GM18861 (cell line): ENCODE data around the gene INPP5E.

Experiments used
- ATAC-seq: cut with Tn5 transposase; IDR thresholded peaks from one replicate; pipeline ENCODE4 v1.9.1; 2021; ENCODE audit not compliant: unreplicated experiment

INPP5E gene

DNA sequence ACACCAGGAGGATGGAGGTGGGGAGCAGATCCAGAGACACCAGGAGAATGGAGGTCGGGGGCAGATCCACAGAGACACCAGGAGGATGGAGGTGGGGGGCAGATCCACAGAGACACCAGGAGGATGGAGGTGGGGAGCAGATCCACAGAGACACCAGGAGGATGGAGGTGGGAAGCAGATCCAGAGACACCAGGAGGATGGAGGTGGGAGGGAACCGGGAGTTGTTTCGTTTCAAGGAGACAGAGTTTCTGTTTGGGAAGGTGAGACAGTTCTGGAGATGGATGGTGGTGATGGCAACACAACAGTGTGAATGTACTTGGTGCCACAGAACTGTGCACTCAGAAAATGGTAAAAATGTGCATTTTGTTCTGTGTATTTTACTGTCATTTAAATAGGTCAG, 9.0 kb upstream of the INPP5E start:
- ATAC-seq, result no peak

DNA sequence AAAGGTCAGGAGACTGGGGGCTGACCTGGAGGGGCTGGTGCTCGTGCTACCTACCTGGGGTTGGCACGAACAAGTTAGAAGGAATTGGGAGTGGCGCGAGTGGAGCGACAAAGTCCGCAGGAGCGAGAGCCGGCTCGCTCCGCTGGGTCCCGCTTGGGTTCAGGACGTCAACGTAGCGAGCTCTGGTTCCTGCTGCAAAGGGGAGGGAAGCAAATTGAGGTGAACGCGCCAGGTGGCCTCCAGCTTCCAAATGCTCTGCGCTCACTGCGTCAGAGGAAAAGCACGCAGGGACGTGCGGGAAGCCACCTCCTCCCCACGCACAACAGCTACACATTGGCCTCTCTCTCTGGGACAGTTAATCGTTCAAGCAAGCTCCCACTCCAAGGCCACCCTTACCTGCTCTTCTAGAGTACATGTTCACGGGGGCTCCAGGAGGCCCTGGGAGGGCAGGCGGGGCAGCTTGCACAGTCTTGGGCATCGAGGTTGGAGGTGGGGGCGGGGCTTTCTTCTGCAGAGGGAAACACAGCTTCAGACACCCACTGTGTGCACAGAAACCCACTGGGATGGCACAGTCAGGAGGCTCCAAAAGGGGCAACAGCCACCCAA, 7.6 kb upstream of the INPP5E start:
- no peak for ATAC-seq

DNA sequence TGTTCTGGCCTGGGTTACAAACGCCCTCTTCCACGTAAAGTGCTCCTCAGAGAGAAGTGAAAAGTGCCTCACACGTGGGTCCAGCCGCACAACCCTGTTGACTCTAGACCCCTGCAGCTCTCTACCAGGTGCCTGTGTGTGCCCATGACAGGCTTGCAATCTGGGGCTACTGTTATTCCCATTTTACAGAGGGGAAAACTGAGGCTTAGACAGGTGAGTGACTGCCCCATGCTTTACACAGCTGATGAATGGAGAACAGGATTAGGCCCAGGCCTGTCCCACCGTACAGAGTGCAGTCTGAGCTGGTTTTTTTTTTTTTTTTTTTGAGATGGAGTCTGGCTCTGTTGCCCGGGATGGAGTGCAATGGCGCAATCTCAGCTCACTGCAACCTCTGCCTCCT, 6.2 kb upstream of the INPP5E start:
- ATAC-seq, result no peak

DNA sequence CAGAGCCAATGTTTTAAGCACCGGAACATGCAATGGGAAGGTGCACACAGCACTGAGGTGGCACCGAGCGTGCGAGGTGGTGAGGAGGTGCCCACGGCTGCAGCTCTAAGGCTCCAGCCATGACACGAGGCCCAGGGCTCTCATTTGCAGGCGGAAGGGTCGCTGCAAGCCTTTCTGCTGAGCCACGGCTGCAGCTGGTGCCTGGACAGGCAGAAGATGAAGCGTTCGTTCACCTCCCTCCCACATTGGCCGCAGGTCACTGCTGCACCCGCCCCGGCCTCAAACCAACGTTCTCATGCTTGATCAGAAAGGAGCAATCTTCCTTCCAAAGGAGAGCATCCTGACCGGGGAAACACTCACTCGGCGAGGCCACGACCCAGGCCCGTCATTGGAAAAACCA, 4.5 kb upstream of the INPP5E start:
- no peak for ATAC-seq

DNA sequence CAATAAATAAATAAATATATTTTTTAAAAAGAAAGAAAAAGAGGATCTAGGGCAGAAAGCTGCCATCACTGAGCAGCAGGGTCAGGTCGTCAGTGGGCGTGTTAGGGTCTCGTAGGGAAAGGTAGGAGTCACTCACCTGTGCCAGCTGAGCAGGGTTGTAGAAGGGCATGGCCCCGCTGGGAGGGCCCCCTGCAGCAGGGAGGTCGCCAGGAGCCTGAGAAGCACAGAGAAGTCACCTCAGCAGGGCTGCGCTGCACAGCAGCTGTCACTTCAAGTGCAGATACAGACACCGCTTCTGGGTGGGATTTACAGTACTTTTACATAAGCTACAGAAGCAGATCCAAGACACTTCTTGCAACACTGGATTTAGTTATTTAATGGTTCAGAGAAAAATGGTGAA, 4.0 kb upstream of the INPP5E start:
- ATAC-seq, result no peak

DNA sequence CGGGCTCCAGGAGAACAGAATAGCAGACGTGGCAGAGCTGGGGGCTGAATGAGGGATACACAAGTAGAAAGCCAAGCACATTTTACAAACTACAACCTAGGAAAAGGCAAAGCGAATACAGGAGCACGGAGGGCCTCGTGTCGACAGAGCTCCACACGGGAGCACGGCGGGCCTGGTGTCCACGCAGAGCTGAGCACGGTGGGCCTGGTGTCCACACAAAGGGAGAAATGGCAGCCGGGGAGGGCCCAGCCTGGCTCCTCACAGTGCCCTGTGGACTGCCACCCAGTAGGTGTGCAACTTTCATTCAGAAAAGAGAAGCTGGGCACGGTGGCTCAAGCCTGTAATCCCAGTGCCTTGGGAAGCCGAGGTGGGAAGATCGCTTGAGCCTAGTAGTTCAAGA, 3.4 kb upstream of the INPP5E start:
- ATAC-seq, result no peak

DNA sequence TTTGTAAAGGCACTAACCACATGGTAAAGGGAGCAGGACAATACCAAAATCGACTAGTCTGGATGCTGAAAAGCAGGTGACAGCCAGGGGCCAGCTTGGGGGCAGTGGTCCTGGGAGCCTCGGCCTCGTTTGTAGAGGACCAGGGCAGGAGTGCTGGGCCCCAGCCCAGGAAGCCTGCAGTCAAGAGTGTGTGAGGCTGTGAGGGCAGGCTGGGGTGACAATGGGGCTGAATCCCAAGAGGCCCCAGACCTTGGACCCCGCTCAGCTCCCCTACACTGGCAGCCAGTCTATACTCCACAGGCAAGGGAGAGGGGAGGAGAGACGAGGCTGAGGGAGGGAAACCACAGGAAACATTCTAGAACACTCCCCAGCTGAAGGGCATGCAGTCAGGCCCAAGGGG, 2.6 kb upstream of the INPP5E start:
- ATAC-seq, result no peak

DNA sequence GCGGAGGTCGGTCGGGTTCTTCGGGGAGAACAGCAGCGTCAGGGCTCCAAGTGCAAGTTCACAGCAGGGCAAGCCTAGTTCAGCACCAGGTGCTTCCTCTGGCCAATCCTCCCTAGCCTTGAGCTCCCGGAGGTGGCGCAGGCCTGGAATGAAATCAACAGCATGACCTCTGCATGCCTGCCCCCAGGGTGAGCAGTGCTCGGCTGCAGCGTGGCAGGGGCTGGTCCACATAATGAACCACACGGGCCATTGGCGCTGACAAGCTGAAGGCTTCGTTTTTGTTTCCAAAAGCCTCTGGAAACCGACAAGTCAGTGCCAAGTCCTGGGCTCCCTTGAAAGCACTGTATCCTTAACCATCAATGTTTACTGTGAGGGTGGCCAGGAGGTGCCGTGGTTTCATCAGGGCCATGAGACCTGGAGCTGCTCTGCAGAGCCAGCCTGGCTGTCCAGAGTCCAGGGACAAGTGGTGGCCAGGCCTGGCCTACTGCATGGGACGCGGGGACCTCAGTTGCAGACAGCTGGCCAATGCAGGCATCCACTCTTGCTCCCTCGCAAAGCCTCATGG, 2.1 kb upstream of the INPP5E start:
- no peak for ATAC-seq

DNA sequence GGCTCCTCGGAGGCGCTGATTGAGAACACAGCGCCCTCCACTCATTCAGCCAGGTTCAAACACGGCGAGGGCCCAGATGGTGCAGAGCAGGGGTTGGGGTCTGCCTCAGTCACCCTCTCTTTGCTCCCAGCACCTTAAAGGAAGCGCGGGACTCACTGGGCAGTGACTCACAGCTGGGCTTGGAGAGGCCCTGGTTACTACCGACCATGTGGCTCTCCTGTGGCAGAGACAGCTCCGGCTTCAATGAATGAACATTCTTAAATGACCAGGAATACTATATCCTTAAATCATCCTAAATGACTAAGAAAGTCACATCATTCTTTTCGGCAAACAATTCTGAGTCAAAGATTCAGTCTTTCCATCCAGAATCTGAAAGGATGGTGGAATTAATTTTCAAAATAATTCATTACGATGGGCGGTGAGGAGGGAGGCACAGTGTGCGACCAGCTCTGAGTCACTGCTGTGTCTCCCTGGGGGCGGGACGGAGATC, 1.6 kb upstream of the INPP5E start:
- ATAC-seq, result no peak

DNA sequence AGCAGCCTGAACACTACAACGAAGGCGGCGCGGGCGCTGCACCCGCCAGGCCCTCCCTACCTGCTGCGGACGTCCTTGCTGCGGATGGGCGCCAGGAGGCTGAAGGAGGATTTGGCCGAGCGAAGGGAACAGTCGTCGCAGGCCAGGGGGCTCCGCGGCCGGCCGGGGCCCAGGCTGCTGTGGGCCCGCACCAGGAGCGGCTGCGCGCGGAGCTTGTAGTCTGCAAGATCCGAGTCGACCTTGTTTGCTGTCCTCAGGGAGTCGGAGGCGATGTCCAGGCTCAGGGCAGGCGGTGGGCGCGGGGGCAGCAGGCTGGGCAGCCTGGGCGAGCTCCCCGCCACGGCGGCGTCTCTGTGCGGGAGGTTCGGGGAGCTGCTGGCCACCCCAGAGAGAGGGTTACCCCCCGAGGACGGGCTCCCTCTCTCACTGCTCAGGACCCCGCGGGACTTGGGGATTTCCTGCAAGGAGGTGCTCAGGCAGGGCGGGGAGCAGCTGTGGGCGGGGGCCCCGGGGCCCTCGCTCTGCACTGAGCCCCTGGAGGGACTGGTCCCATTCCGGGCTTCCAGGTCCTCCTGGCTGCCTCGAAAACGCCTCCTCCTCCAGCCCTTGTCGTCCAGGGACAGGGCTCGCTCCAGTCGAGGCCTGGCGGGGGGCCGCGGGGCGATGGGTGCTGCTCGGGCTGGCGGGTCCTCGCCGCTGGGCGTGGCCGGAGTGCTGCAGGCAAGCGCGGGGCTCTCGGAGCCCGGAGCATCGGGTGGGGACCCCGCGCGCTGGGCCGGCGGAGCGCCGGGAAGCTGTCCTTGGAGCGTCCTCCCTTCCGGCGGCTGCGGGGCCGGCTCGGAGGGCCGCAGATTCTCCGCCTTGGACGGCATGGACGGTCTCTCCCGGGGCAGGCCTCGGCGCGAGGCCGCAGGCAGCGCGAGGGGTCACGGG, 831 bp downstream of the INPP5E start:
- peak; percentile 27 for ATAC-seq

DNA sequence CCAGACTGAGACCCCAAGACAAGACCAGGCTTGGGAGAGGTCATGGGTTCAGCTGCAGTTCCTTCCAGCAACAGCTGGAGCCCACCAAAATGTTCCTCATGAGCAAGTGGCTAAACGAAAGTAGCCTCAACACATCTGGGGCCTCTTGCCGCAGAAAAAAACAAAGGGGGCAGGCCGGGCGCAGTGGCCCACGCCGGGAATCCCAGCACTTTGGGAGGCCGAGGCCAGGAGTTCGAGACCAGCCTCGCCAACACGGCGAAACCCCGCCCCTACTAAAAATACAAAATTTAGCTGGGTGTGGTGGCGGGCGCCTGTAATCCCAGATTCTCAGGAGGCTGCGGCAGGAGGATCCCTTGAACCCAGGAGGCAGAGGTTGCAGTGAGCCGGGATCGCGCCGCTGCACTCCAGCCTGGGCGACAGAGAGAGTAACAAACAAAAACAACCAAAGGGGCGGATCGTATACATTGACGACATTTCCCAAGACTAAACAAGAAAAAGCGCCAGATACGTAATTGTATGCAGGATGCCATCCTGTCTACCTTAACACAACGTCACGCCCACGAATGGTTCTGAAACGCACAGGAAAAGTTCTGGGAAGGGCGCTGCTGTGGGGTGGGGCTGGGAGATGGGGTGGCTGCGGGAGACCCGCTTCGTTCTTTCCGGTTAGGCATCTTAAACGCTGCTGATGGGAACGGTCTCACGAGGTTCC, 1.7 kb downstream of the INPP5E start:
- no peak for ATAC-seq

DNA sequence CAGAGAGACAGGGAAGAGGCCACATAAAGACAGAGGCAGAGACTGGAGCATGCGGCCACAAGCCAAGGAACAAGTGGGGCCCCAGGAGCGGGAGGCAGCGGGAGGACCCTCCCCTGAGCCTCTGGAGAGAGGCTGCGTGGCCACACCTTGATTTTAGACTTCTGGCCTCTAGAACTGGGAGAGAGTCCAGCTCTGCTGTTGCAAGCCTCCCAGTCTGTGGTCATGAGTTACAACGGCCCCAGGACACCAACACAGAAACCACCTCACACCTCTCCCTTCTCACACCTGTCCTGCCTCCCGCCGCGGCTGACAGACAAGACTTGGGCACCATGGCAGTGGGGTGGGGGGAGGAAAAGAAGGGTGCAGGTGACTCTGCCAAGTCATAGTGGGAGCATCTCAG, 2.2 kb downstream of the INPP5E start:
- no peak for ATAC-seq

DNA sequence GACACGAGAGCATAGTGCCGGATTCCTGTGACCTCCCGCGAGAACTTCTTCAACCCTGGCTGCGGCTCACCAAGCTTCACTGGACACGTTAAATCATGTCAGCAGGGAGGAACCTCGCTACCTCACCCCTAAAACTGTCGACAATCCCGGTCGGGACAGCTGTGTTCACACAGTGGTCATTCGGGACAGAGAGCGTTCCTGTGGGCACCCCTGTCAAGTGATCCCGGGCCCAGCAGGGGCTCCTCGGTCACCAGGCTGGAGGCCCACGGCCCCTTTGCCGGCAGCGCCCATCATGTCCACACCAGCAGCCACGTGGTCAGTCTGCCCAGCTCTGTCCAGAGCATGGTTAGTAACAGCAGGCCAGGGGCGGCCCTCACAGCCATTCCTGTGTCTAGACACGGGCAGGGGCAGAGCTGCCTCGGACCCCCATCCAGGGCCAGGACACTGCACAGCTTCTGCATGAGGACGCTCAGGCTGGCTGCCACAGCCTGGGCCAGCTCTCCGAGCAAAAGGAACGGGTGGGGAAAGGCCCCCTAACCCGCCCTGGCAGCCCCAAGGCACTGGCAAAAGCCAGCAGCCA, 3.5 kb downstream of the INPP5E start:
- no peak for ATAC-seq

DNA sequence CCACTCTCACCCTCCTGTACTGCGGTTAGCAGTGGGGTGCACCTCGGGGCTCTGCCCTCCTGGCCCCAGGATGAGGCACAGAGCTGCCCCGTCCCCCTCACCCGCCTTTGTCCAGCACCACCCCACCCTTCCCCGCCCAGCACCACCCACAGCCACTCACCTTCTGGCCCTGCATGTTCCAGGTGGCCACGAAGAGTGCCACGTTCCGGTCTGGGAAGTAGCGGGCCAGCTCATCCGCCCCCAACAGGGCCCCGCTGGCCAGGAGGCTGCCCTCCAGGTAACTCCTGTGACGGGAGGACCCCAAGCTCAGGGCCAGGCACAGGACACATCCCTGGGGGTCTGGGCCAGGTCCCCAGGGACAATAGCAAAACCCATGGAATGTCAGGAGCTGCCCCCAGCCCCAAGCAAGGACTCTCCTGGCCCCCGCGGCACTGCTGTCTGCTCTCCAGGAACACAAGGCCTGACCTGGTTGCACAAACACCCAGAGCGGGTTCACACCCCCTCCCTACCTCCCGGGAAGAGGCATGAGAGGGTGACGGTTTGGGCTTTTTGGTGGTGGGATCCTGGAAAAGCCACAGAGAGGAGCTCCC, 5.0 kb downstream of the INPP5E start:
- no peak for ATAC-seq

DNA sequence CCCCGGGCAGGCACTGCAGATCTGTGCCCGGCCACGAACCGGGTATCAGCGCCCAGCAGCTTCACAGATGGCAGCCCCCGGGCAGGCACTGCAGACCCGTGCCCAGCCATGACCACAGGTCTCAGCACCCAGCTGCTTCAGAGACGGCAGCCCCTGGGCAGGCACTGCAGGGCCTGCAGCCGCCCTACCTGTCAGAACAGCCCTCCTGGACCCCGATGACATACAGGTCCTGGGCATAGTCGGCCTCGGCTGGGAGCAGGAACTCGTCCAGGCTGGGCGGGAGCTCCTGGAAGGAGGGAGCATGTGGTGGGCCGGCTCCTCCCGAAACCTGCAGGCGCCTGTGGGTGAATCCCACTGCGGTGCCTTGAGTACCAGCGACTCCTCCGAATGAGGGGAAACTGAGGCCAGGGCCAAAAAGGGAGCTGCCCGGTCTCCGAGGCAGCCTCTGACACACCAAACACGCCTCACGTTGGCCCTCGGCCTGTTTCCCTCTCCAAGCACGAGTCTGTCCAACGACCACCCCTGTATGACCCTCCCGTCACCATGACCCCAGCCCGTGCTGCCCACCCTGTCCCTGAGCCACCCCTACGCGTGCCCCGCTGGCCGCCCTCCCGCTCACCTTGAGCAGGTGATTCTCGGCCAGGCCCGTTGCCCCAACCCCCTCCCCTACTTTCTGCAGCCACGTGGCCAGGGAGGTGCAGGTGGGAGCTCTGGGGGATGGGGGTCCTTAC, 5.6 kb downstream of the INPP5E start:
- ATAC-seq, result no peak

DNA sequence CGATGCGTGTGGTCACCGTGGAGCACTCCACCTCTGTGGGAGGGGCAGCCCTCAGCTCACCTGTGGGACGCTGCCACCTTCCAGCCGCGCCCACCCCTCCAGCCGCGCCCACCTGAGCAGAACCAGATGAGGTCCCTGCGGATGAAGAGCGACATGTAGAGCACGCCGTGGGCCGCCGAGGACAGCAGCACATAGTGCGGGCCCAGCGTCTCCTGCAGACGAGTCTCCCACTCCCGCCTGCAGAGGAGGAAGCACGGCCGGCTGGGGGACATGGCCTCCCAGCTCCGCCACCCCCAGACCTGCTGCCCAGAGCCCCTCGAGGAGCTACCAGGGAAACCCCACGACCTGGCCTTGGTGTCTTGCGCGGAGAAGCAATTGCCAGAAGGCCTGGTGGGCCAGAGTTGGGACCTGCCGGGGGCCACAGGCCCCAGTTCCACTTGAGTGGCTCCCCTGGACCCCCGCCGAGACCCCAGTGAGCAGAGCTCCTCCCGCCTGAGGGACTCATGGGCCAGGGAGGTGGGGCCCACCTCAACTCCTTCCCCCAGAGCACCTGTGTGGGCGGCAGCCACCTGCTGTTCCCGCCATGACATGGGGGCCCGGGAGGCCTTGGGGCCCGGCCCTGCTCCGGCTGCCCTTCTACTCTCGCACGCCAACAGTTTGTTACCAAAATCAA, 6.5 kb downstream of the INPP5E start:
- ATAC-seq, result no peak

DNA sequence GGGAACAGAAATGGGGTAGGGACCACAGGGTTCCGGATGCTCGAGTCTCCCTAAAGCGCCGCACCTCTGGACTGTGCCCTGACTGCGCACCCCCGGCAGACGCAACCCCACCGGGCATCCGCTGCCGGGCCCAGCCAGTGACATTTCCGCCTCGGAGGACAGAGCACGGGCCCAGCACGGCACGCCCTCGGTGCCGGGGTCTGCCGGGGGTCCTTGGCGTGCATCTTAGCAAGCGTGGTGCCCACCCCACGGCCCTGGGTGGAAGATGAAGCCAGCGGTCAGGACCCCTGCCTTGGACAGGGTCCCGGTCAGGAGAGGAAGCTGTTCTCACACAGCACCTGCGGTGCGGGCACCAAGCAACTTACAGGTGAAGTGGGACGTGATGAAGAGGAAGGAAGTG, 7.1 kb downstream of the INPP5E start:
- no peak for ATAC-seq

DNA sequence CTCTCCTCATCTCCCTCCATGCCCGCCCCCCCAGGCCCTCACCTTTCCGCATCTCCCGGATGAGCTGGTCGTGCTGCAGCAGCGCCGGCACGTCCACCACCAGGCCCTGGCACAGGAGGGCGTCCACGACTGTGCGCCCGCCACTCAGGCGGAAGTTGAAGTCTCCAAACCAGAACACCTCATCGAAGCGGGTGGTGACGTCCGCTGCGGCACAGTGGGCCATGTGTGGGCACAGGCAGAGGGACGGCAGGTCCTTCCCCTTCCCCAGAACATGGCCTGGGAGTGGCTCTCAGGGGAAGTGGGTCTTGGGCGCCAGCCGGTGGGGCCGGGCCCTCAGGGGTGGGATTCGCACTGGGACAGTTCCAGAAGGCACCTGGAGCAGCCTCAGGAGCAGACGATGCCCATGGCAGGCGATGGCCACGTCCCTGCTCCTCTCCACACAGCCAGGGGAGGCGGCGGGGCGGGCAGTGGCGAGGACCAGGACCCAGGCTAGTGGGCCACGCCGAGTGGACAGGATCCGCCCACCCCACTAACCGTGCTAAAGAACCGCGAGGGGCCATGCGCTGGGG, 7.8 kb downstream of the INPP5E start:
- no peak for ATAC-seq

DNA sequence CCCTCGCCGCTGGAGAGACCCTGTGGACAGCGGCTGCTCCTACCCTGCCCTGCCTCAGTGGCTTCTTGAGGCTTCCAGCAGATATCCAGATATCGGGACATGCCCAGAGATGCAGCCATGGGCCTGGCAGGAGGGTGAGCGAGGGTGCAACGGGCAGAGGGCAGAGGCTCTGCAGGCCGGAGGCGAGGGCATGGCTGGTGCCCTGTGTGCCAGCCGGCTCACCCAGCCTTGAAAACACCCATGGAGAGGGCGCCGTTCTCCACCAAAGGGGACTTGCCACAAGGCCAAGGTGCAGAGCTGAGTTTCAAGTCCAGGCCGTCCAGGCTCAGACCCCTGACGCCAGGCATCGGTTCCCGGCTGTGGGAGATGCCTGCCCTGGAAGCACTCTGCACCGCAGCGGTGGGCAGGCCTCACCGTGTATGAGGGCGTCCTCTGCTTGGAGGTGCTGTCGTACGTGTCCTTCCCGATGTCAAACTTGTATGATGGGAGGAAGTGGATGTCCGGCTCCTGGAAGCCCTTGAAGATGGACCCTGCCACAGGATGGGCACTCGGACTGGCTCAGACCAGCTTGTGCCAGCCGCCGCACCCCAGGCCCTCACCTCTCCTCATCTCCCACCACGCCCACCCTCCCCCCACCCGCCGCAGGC, 8.9 kb downstream of the INPP5E start:
- no peak for ATAC-seq
